ENCODE data around the gene TAAR5.

DNA sequence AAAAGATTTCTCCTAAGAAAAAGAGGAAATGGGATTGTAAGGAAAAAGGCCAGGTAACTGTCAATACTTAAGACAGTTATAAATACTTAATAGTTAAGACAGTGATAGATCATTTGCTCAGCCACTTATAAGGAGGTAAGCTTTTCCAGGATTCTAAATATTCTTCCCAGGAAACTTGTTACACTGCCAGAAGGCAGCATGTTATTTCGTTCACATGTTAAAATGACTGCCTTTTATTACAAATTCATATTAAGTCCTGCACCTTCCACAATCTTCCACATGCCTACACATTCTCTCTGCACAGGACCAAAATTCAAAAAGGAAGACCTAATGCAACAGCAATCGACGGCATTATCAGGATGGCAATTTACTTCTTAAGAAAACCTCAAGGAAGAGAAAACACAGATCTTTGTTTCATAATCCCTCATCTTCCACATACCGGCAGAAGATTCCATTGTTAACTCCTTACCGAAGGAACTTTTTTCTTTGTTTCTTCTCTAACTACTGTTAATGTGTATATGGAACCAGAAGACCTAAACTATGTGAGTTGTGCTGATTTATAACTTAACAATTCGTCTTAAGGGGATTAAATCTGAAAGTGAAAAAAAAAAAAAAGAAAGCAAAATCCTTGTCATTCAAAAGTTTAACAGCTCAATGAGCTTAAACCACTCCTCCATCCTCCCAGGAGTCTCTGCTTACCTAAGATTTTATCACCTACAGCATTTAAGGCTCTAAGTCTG, 33.7 kb upstream of the TAAR5 start:
- no peak for TF ChIP-seq CTCF (IDR thresholded peaks at IDR 0.05)
- no peak for TF ChIP-seq EP300 (IDR thresholded peaks at IDR 0.05)
